ENCODE results near the gene MOGAT2. TPM values are rescaled to one million over a fixed set of nuclear protein-coding genes. Genes with fewer than 3 reads are reported as not detected.

MOGAT2 gene
- total and polyA plus RNA-seq, 2 of the 13 experiments (the other 11 are each of a cell fraction or from before 2014, with no cell fraction given), result 27.2 to 27.8 TPM

DNA sequence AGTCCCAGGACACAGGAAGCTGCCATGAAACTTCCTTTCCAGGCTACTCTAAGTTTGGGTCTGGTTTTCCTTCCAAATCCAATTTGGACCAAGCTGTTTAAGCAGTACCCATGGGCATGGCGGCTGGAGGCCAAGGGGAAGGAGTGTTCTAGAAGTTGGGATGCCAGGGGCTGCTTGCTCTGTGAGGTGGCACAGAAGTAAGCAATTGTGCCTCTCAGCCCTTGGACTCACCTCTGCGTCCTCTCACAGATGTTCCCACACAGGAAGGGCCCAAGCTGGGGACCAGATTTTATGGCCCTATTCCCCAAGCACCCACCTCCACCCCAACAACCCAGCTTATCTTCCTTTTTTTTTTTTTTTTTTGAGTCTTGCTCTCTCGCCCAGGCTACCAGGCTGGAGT lies 47.5 kb downstream of the MOGAT2 start:
- TF ChIP-seq, protein P1, sequence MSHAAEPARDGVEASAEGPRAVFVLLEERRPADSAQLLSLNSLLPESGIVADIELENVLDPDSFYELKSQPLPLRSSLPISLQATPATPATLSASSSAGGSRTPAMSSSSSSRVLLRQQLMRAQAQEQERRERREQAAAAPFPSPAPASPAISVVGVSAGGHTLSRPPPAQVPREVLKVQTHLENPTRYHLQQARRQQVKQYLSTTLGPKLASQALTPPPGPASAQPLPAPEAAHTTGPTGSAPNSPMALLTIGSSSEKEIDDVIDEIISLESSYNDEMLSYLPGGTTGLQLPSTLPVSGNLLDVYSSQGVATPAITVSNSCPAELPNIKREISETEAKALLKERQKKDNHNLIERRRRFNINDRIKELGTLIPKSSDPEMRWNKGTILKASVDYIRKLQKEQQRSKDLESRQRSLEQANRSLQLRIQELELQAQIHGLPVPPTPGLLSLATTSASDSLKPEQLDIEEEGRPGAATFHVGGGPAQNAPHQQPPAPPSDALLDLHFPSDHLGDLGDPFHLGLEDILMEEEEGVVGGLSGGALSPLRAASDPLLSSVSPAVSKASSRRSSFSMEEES (CRISPR knock-in tag; IDR thresholded peaks at IDR 0.05), result no peak
- TF ChIP-seq DNMT1 (CRISPR knock-in tag; IDR thresholded peaks at IDR 0.05) (no peak), ZNF83 (CRISPR knock-in tag; IDR thresholded peaks at IDR 0.05; ENCODE audit: borderline replicate concordance) (no peak), XBP1 (CRISPR knock-in tag; IDR thresholded peaks at IDR 0.05) (no peak), FLYWCH1 (CRISPR knock-in tag; IDR thresholded peaks at IDR 0.05) (no peak), AGO2 (optimal IDR thresholded peaks at IDR 0.05; ENCODE audit: low read depth, low read length) (no peak), SALL2 (CRISPR knock-in tag; IDR thresholded peaks at IDR 0.05) (no peak), ZSCAN29 (CRISPR knock-in tag; conservative IDR thresholded peaks at IDR 0.05) (no peak), ZNF543 (CRISPR knock-in tag; IDR thresholded peaks at IDR 0.05) (no peak), ZNF44 (CRISPR knock-in tag; IDR thresholded peaks at IDR 0.05) (no peak)
- TF ChIP-seq, protein P2, sequence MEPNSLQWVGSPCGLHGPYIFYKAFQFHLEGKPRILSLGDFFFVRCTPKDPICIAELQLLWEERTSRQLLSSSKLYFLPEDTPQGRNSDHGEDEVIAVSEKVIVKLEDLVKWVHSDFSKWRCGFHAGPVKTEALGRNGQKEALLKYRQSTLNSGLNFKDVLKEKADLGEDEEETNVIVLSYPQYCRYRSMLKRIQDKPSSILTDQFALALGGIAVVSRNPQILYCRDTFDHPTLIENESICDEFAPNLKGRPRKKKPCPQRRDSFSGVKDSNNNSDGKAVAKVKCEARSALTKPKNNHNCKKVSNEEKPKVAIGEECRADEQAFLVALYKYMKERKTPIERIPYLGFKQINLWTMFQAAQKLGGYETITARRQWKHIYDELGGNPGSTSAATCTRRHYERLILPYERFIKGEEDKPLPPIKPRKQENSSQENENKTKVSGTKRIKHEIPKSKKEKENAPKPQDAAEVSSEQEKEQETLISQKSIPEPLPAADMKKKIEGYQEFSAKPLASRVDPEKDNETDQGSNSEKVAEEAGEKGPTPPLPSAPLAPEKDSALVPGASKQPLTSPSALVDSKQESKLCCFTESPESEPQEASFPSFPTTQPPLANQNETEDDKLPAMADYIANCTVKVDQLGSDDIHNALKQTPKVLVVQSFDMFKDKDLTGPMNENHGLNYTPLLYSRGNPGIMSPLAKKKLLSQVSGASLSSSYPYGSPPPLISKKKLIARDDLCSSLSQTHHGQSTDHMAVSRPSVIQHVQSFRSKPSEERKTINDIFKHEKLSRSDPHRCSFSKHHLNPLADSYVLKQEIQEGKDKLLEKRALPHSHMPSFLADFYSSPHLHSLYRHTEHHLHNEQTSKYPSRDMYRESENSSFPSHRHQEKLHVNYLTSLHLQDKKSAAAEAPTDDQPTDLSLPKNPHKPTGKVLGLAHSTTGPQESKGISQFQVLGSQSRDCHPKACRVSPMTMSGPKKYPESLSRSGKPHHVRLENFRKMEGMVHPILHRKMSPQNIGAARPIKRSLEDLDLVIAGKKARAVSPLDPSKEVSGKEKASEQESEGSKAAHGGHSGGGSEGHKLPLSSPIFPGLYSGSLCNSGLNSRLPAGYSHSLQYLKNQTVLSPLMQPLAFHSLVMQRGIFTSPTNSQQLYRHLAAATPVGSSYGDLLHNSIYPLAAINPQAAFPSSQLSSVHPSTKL (CRISPR knock-in tag; IDR thresholded peaks at IDR 0.05), result no peak
- TF ChIP-seq, protein P3, sequence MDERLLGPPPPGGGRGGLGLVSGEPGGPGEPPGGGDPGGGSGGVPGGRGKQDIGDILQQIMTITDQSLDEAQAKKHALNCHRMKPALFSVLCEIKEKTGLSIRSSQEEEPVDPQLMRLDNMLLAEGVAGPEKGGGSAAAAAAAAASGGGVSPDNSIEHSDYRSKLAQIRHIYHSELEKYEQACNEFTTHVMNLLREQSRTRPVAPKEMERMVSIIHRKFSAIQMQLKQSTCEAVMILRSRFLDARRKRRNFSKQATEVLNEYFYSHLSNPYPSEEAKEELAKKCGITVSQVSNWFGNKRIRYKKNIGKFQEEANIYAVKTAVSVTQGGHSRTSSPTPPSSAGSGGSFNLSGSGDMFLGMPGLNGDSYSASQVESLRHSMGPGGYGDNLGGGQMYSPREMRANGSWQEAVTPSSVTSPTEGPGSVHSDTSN (CRISPR knock-in tag; IDR thresholded peaks at IDR 0.05), result no peak
- TF ChIP-seq, protein P4, sequence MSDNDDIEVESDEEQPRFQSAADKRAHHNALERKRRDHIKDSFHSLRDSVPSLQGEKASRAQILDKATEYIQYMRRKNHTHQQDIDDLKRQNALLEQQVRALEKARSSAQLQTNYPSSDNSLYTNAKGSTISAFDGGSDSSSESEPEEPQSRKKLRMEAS (IDR thresholded peaks at IDR 0.05), result no peak
- TF ChIP-seq, protein P5, sequence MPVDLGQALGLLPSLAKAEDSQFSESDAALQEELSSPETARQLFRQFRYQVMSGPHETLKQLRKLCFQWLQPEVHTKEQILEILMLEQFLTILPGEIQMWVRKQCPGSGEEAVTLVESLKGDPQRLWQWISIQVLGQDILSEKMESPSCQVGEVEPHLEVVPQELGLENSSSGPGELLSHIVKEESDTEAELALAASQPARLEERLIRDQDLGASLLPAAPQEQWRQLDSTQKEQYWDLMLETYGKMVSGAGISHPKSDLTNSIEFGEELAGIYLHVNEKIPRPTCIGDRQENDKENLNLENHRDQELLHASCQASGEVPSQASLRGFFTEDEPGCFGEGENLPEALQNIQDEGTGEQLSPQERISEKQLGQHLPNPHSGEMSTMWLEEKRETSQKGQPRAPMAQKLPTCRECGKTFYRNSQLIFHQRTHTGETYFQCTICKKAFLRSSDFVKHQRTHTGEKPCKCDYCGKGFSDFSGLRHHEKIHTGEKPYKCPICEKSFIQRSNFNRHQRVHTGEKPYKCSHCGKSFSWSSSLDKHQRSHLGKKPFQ (CRISPR knock-in tag; IDR thresholded peaks at IDR 0.05; ENCODE audit: insufficient replicate concordance), result no peak
- TF ChIP-seq, protein P6, sequence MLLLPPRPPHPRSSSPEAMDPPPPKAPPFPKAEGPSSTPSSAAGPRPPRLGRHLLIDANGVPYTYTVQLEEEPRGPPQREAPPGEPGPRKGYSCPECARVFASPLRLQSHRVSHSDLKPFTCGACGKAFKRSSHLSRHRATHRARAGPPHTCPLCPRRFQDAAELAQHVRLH (CRISPR knock-in tag; IDR thresholded peaks at IDR 0.05; ENCODE audit: borderline replicate concordance, low read depth), result no peak
- TF ChIP-seq, protein P7, sequence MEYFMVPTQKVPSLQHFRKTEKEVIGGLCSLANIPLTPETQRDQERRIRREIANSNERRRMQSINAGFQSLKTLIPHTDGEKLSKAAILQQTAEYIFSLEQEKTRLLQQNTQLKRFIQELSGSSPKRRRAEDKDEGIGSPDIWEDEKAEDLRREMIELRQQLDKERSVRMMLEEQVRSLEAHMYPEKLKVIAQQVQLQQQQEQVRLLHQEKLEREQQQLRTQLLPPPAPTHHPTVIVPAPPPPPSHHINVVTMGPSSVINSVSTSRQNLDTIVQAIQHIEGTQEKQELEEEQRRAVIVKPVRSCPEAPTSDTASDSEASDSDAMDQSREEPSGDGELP (IDR thresholded peaks at IDR 0.05; ENCODE audit: borderline replicate concordance, low read depth), result no peak
- Histone ChIP-seq H3K27me3 (ENCODE audit: control insufficient read depth in 1 of 2, insufficient read depth in 2 of 2, low read length in 2 of 2) (no peaks in the 10 kb centered on the region), H3K4me1 (ENCODE audit: insufficient read depth, low read length) (peaks cover 82% of the 10 kb centered on the region), H4K20me1 (ENCODE audit: insufficient read depth, low read length) (no peaks in the 10 kb centered on the region), H3K9ac (ENCODE audit: insufficient read depth, low read depth, low read length) (no peak overlapping the region), H2AFZ (ENCODE audit: low read length) (no peak overlapping the region), H3K27ac (ENCODE audit: extremely low read length, insufficient read depth, low read length) (no peak overlapping the region), H3K4me3 (replicated peaks in 1 of 3; ENCODE audit: insufficient read depth in 1 of 3, low read depth in 2 of 3, low read length in 3 of 3) (no peak overlapping the region), H3K36me3 (replicated peaks in 1 of 2; ENCODE audit: control insufficient read depth in 1 of 2, insufficient read depth in 2 of 2, low read length in 2 of 2) (no peaks in the 10 kb centered on the region), H3K4me2 (ENCODE audit: low read depth, low read length) (no peak overlapping the region), H3K79me2 (ENCODE audit: insufficient read depth, low read length) (peaks cover 14% of the 10 kb centered on the region), H3K9me3 (ENCODE audit: low read length) (no peaks in the 10 kb centered on the region)
- in situ Hi-C loops (cut with HindIII; ENCODE audit: extremely low pct_ligation_motif_present, low pct_unique_long_range_greater_than_20kb), result loop anchor here (5.0 kb wide), 2 partner anchors 48 to 168 kb away; partner anchors contain the start of gene MOGAT2
- no TSS peak for BruUV-seq (replicated peaks)
- ChIA-PET CTCF (ENCODE audit: low intra/inter-chr PET ratio, low total read pairs) (no interaction called here), POLR2A (interaction anchor here (1.2 to 3.4 kb wide), 2 partner anchors 19 to 33 kb away, joined by 3 to 54 read pairs; no protein-coding TSS in a partner anchor)
- DNase-seq (ENCODE audit: low spot score), result no peak
- 96% methylated on average over 3 of the region's 3 CpGs for WGBS (ENCODE audit: low lambda C conversion rate)
- no peak for FAIRE-seq
- no peak for ATAC-seq
- intact Hi-C loops (cut with micrococcal nuclease; ENCODE audit: unreplicated experiment), result loop anchor here (5.0 kb wide), 1 partner anchor 37 kb away; no protein-coding TSS in a partner anchor
